ENCODE measurements around the gene EEIG2. TPM values are rescaled to one million over a fixed set of nuclear protein-coding genes. Genes with fewer than 3 reads are reported as not detected.

EEIG2 gene
- total and polyA plus RNA-seq, 4 donors, result 3.7 to 24.6 (median 9.7) TPM

DNA sequence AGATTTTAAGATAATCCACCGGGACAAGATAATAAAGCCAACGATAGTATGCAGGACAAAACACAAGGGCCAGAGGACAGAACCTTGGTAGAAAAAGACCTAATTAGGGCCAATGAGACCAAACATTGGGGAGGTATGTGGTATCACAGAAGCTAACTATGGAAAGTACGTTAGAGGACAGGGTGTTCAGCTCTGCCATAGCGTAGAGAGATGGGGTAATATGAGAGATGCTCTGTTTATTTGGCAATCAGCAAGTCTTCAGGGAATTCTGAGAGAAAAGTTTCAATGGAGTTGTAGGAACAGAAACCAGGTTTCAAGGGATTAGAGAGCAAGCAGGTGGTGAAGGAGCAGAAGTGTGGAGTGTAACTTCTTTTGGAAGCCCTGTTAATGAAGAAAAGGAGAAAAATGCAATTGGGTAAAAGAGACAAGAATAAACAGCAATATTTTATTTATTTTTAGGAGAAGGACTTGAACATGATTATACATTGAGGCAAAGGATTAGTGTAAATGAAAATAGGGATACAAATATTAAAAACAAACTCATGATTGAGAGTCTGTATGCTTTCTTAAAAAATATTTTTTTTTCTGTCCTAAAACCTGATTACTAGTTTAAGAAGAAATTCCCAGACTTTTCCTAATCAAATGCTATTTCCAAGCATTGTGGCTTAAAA, 24.0 kb downstream of the EEIG2 start:
- no peak overlapping the region for H3K27ac ChIP-seq (ENCODE audit: low read depth in 1 of 2, low read length in 1 of 2)
- 76 to 85% methylated on average over 4 of the region's 4 CpGs for WGBS, 2 donors
- ATAC-seq (ENCODE audit: insufficient read depth, low FRiP score), result no peak
- no peak overlapping the region for H3K4me3 ChIP-seq
- TF ChIP-seq, protein P1, sequence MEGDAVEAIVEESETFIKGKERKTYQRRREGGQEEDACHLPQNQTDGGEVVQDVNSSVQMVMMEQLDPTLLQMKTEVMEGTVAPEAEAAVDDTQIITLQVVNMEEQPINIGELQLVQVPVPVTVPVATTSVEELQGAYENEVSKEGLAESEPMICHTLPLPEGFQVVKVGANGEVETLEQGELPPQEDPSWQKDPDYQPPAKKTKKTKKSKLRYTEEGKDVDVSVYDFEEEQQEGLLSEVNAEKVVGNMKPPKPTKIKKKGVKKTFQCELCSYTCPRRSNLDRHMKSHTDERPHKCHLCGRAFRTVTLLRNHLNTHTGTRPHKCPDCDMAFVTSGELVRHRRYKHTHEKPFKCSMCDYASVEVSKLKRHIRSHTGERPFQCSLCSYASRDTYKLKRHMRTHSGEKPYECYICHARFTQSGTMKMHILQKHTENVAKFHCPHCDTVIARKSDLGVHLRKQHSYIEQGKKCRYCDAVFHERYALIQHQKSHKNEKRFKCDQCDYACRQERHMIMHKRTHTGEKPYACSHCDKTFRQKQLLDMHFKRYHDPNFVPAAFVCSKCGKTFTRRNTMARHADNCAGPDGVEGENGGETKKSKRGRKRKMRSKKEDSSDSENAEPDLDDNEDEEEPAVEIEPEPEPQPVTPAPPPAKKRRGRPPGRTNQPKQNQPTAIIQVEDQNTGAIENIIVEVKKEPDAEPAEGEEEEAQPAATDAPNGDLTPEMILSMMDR (IDR thresholded peaks at IDR 0.05; ENCODE audit: control extremely low read depth, extremely low read depth), result no peak
- H3K9ac ChIP-seq (ENCODE audit: insufficient read depth in 1 of 2, low read length in 2 of 2), result no peak overlapping the region
- peaks cover 0 to 14% (median 0%) of the 10 kb centered on the region in 5 donors for H3K4me1 ChIP-seq (ENCODE audit: control insufficient read depth in 5 of 5, insufficient read depth in 5 of 5, low read length in 5 of 5)
- no peak for DNase-seq
- H3K9me3 ChIP-seq (ENCODE audit: control insufficient read depth in 4 of 4, insufficient read depth in 3 of 4, low read length in 3 of 4), result peaks cover 0 to 17% (median 0%) of the 10 kb centered on the region in 4 donors
- peaks cover 0 to 4% (median 0%) of the 10 kb centered on the region in 4 donors for H3K36me3 ChIP-seq (ENCODE audit: control insufficient read depth in 4 of 4, insufficient read depth in 4 of 4, low read length in 4 of 4)
- no peaks in the 10 kb centered on the region for H3K27me3 ChIP-seq (ENCODE audit: control insufficient read depth in 3 of 3, insufficient read depth in 3 of 3, low read length in 2 of 3)

DNA sequence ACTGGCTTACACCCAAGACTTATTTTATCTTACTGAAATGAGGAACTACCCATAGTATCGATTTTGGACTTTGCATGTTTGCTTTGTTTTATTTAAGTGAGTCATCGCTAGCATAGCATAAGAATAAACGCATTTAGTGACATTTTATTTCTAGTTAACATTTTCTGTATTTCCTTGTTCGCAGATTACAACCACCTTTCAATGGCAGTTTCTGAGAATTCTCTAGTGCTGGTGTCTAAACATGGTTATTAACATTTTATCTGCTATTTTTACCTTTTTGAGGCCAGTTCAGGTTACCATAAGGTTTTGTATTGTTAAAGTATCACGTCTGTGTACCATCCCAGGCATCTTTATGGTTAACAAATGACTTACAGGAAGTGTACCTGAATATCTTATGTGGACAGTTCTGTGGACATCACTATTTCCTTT, 24.5 kb downstream of the EEIG2 start:
- Histone ChIP-seq H3K27me3 (ENCODE audit: control insufficient read depth in 3 of 3, insufficient read depth in 3 of 3, low read length in 2 of 3) (no peaks in the 10 kb centered on the region), H3K9me3 (ENCODE audit: control insufficient read depth in 4 of 4, insufficient read depth in 3 of 4, low read length in 3 of 4) (peaks cover 0 to 17% (median 0%) of the 10 kb centered on the region in 4 donors), H3K4me1 (ENCODE audit: control insufficient read depth in 5 of 5, insufficient read depth in 5 of 5, low read length in 5 of 5) (peaks cover 0 to 14% (median 0%) of the 10 kb centered on the region in 5 donors), H3K27ac (ENCODE audit: low read depth in 1 of 2, low read length in 1 of 2) (no peak overlapping the region), H3K9ac (ENCODE audit: insufficient read depth in 1 of 2, low read length in 2 of 2) (no peak overlapping the region), H3K4me3 (no peak overlapping the region), H3K36me3 (ENCODE audit: control insufficient read depth in 4 of 4, insufficient read depth in 4 of 4, low read length in 4 of 4) (peaks cover 0 to 4% (median 0%) of the 10 kb centered on the region in 4 donors)
- ATAC-seq (ENCODE audit: insufficient read depth, low FRiP score) (no peak), DNase-seq (no peak)
- TF ChIP-seq, protein P1 (IDR thresholded peaks at IDR 0.05; ENCODE audit: control extremely low read depth, extremely low read depth), result no peak
- WGBS, 2 donors, result 45 to 55% methylated on average over 5 of the region's 5 CpGs

DNA sequence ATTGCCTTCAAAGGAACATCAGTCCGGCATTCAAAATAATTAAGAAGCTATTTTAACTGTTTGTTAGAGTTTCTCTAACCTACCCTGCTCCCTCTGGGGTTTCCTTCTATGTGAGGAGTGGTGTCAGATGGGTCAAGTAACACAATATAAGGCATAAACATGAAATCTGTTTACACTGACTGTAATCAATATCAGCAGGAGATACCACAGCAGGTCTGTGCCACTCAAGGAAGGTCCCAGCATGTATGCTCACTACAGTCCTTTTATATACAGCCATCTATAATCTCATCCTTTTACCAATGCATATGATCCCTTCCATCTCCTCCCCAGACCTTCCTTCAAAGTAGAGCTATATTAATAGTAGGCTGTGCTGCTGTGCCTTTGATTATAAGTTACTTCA, 25.4 kb downstream of the EEIG2 start:
- Histone ChIP-seq H3K9ac (ENCODE audit: insufficient read depth in 1 of 2, low read length in 2 of 2) (no peak overlapping the region), H3K4me1 (ENCODE audit: control insufficient read depth in 5 of 5, insufficient read depth in 5 of 5, low read length in 5 of 5) (peaks cover 0 to 14% (median 1%) of the 10 kb centered on the region in 5 donors), H3K36me3 (ENCODE audit: control insufficient read depth in 4 of 4, insufficient read depth in 4 of 4, low read length in 4 of 4) (peaks cover 0 to 4% (median 0%) of the 10 kb centered on the region in 4 donors), H3K27ac (ENCODE audit: low read depth in 1 of 2, low read length in 1 of 2) (peak overlapping the region in 1 of 2 donors; percentile 40), H3K27me3 (ENCODE audit: control insufficient read depth in 3 of 3, insufficient read depth in 3 of 3, low read length in 2 of 3) (no peaks in the 10 kb centered on the region), H3K4me3 (no peak overlapping the region), H3K9me3 (ENCODE audit: control insufficient read depth in 4 of 4, insufficient read depth in 3 of 4, low read length in 3 of 4) (peaks cover 0 to 13% (median 0%) of the 10 kb centered on the region in 4 donors)
- WGBS, 2 donors, result 71 to 77% methylated on average over 1 of the region's 1 CpG
- TF ChIP-seq, protein P1 (IDR thresholded peaks at IDR 0.05; ENCODE audit: control extremely low read depth, extremely low read depth), result no peak
- DNase-seq (no peak), ATAC-seq (ENCODE audit: insufficient read depth, low FRiP score) (no peak)
